ENCODE results near the gene REV3L. TPM values are rescaled to one million over a fixed set of nuclear protein-coding genes. Genes with fewer than 3 reads are reported as not detected.

The REV3L gene
- total and polyA plus RNA-seq, 2 of the 8 experiments (the other 6 are each of a cell fraction or from before 2014, with no cell fraction given) = 2.1 to 6.6 TPM

GRCh38 chr6:111418971-111419693 is 63.9 kb downstream of the REV3L start:
- Histone ChIP-seq H2AFZ (ENCODE audit: low read length) (no peak overlapping the region), H4K8ac (ENCODE audit: extremely low read depth, insufficient read depth, low read length) (no peak overlapping the region), H2BK20ac (ENCODE audit: low read length) (no peak overlapping the region), H3K4ac (replicated peaks; ENCODE audit: insufficient read length, low read depth, low read length) (no peak overlapping the region), H2BK15ac (ENCODE audit: low read length) (no peak overlapping the region), H2BK120ac (replicated peaks; ENCODE audit: low read depth, low read length) (no peak overlapping the region), H3K23ac (ENCODE audit: insufficient read length) (no peak overlapping the region), H3K18ac (ENCODE audit: extremely low read depth, low read length) (no peak overlapping the region), H3K4me3 (ENCODE audit: extremely low read depth in 1 of 4, insufficient read depth in 2 of 4, low read depth in 3 of 4, low read length in 4 of 4) (no peak overlapping the region), H3K9ac (replicated peaks in 1 of 4; ENCODE audit: extremely low read depth in 1 of 4, low read depth in 3 of 4, low read length in 3 of 4) (no peak overlapping the region), H4K91ac (replicated peaks; ENCODE audit: insufficient read length, low read length) (no peak overlapping the region), H3K27me3 (replicated peaks in 1 of 4; ENCODE audit: control insufficient read depth in 3 of 4, extremely low read depth in 1 of 4, insufficient read depth in 3 of 4, low read length in 3 of 4) (no peaks in the 10 kb centered on the region), H2AK5ac (ENCODE audit: low read depth, low read length) (no peak overlapping the region), H4K20me1 (replicated peaks in 1 of 2; ENCODE audit: control insufficient read depth in 1 of 2, insufficient read depth in 2 of 2, low read length in 2 of 2) (peaks cover 1 to 3% of the 10 kb centered on the region in 2 experiments), H3K4me1 (replicated peaks in 1 of 4; ENCODE audit: control insufficient read depth in 3 of 4, insufficient read depth in 4 of 4, low read length in 3 of 4) (peaks cover 0 to 3% (median 0%) of the 10 kb centered on the region in 4 experiments; a peak in 1 of 7 replicates), H3K4me2 (ENCODE audit: insufficient read depth in 1 of 2, low read depth in 2 of 2, low read length in 2 of 2) (no peak overlapping the region), H2BK12ac (ENCODE audit: low read depth, low read length) (no peak overlapping the region), H2BK5ac (ENCODE audit: low read depth, low read length) (no peak overlapping the region), H3K79me1 (ENCODE audit: low read depth, low read length) (no peaks in the 10 kb centered on the region), H3K14ac (ENCODE audit: insufficient read length) (no peak overlapping the region), H3K56ac (replicated peaks; ENCODE audit: insufficient read length, low read depth, low read length) (no peak overlapping the region), H4K5ac (ENCODE audit: insufficient read length, low read depth, low read length) (no peak overlapping the region), H3K23me2 (ENCODE audit: low read depth, low read length) (no peaks in the 10 kb centered on the region; the same call in 1 of the 2 replicates), H3K36me3 (ENCODE audit: control insufficient read depth in 2 of 4, insufficient read depth in 4 of 4, low read length in 3 of 4) (no peaks in the 10 kb centered on the region), H3K9me3 (ENCODE audit: insufficient read depth in 2 of 2, low read depth in 1 of 2, low read length in 1 of 2) (no peaks in the 10 kb centered on the region), H3K27ac (ENCODE audit: low read depth, low read length) (no peak overlapping the region), H3K79me2 (ENCODE audit: control insufficient read depth in 1 of 2, insufficient read depth in 2 of 2, low read length in 2 of 2) (no peaks in the 10 kb centered on the region)
- ChIA-PET CTCF (ENCODE audit: partially characterized antibody) (interaction anchor here (0.6 kb wide), 1 partner anchor 621 kb away, joined by 3 read pairs; no protein-coding TSS in a partner anchor), POLR2A (ENCODE audit: partially characterized antibody) (interaction anchor here (0.5 to 0.8 kb wide), 2 partner anchors 9 to 76 kb away, joined by 3 read pairs; no protein-coding TSS in a partner anchor)
- TF ChIP-seq TAF7 (optimal IDR thresholded peaks at IDR 0.05; ENCODE audit: borderline replicate concordance, low read depth, low read length) (no peak), CHD2 (IDR thresholded peaks at IDR 0.05; ENCODE audit: low read length) (no peak), CHD1 (IDR thresholded peaks at IDR 0.05; ENCODE audit: low read depth, low read length) (no peak), PHF8 (conservative IDR thresholded peaks at IDR 0.05; ENCODE audit: low read depth, low read length) (no peak), ZNF274 (IDR thresholded peaks at IDR 0.05; ENCODE audit: borderline replicate concordance, extremely low read depth, low read length) (no peak), RBBP5 (IDR thresholded peaks at IDR 0.05; ENCODE audit: borderline replicate concordance, low read depth, low read length) (no peak), YY1 (IDR thresholded peaks at IDR 0.05; ENCODE audit: low read depth, low read length) (no peak), BRCA1 (IDR thresholded peaks at IDR 0.05; ENCODE audit: low read depth, low read length) (no peak), SIN3A (conservative IDR thresholded peaks at IDR 0.05 in 1 of 2, IDR thresholded peaks at IDR 0.05 in 1 of 2; ENCODE audit: low read depth in 1 of 2, low read length in 2 of 2) (no peak), RXRA (IDR thresholded peaks at IDR 0.05; ENCODE audit: insufficient read depth, low read depth, low read length) (no peak), TBP (IDR thresholded peaks at IDR 0.05; ENCODE audit: low read depth, low read length) (no peak), KDM4A (IDR thresholded peaks at IDR 0.05; ENCODE audit: low read depth, low read length, severe bottlenecking) (no peak)
- 87% methylated on average over 5 of the region's 5 CpGs; no CpG with 5 or more reads in 1 of the 2 experiments for WGBS, 2 experiments (ENCODE audit: extremely low coverage in 1 of 2, insufficient coverage in 1 of 2, insufficient read length in 1 of 2, insufficient replicate concordance in 2 of 2, low coverage in 1 of 2, low lambda C conversion rate in 2 of 2, missing lambda C conversion rate in 1 of 2)
- DNase-seq (ENCODE audit: low read depth in 1 of 2, low spot score in 2 of 2) = no peak
- no peak for FAIRE-seq

Data from H1 (cell line).